HCT116 (cell line): Measurements from ENCODE around the gene RASSF9. TPM values are rescaled to one million over a fixed set of nuclear protein-coding genes. Genes with fewer than 3 reads are reported as not detected.

Experiments
- ATAC-seq: fragments of 200-7000 bp; cut with Tn5 transposase; 2 replicates; pipeline ENCODE4 v1.9.1; 2020; ENCODE audit warnings: mild to moderate bottlenecking, moderate library complexity
- BruUV-seq: library from RNA; stranded (reverse); fragments of 400-500 nt; replicated peaks from 2 replicates; lab custom pipeline; 2021; lab: Mats Ljungman, UMichigan
- CTCF ChIA-PET: fragments of 300-600 bp; sonication (Branson Sonifier 250); formaldehyde crosslinking; loops from one replicate; lab custom pipeline; 2021; ENCODE audit warnings: antibody characterized with exemption; lab: Charles Lee
- POLR2A ChIA-PET: fragments of 300-600, 350-600 bp; sonication (Branson Sonifier 250); formaldehyde crosslinking; loops from one replicate; lab custom pipeline; 2021; ENCODE audit warnings: antibody characterized with exemption; lab: Charles Lee
- RAD21 ChIA-PET, 2 experiments: fragments of 300-600 bp; sonication (Branson Sonifier 250); formaldehyde crosslinking; loops; one replicate each; lab custom pipeline; 2023; ENCODE audit warnings: low total read pairs in 2 of 2; ENCODE audit not compliant: uncharacterized antibody in 2 of 2, unreplicated experiment in 2 of 2, low non-redundant PET in 1 of 2; lab: Charles Lee
- DNase-seq: peaks from one replicate; pipeline ENCODE4 v3.0.0-alpha.2; 2010; ENCODE audit warnings: low read depth, low spot score
- H2AFZ ChIP-seq: fragments of 200-600 bp; shearing (Covaris generic), sonication (generic); 2 replicates; pipeline ENCODE4 v1.6.1; 2017; ENCODE audit warnings: low read depth, mixed run types, mixed read lengths, antibody characterized with exemption, low read length; ENCODE audit not compliant: poor library complexity, severe bottlenecking
- H3K27ac ChIP-seq: 2 replicates; pipeline ENCODE4 v1.5.1; 2012; ENCODE audit warnings: low read depth, low read length
- H3K27me3 ChIP-seq: fragments of 200-600 bp; sonication (generic); 2 replicates; pipeline ENCODE4 v1.6.1; 2016; ENCODE audit warnings: mixed run types, low read length, mixed read lengths; ENCODE audit not compliant: insufficient read depth
- H3K36me3 ChIP-seq, 2 experiments: fragments of 200-500 bp in 1 of 2; fragments of 200-600 bp in 1 of 2; sonication (Bioruptor generic) in 1 of 2; sonication (generic) in 1 of 2; 2 replicates each; pipeline versions ENCODE4 v1.5.1 to v1.6.1; 2014 to 2016; ENCODE audit warnings: low read length in 2 of 2, inconsistent platforms in 1 of 2, mixed read lengths in 1 of 2, mixed run types in 1 of 2; ENCODE audit not compliant: insufficient read depth in 2 of 2, control insufficient read depth in 1 of 2
- H3K4me1 ChIP-seq, 2 experiments: fragments of 200-600 bp in 1 of 2; sonication (generic) in 1 of 2; 2 replicates each; pipeline versions ENCODE4 v1.5.1 to v1.6.1; 2012 to 2017; ENCODE audit warnings: low read length in 2 of 2, inconsistent platforms in 1 of 2, mild to moderate bottlenecking in 1 of 2, mixed read lengths in 1 of 2, mixed run types in 1 of 2, moderate library complexity in 1 of 2; ENCODE audit not compliant: insufficient read depth in 2 of 2, control insufficient read depth in 1 of 2
- H3K4me2 ChIP-seq: fragments of 200-600 bp; sonication (generic); 2 replicates; pipeline ENCODE4 v1.6.1; 2017; ENCODE audit warnings: mixed run types, low read length, mixed read lengths
- H3K4me3 ChIP-seq, 2 experiments: fragments of 200-600 bp in 1 of 2; sonication (generic) in 1 of 2; replicated peaks in 1 of 2; 2 replicates each; pipeline ENCODE4 v1.5.1; 2011 to 2016; ENCODE audit warnings: low read length in 2 of 2, control low read depth in 1 of 2, low read depth in 1 of 2, mild to moderate bottlenecking in 1 of 2, mixed read lengths in 1 of 2, mixed run types in 1 of 2
- H3K79me2 ChIP-seq: fragments of 200-600 bp; sonication (generic); 2 replicates; pipeline ENCODE4 v1.6.1; 2017; ENCODE audit warnings: mild to moderate bottlenecking, mixed run types, low read length, moderate library complexity, mixed read lengths; ENCODE audit not compliant: insufficient read depth
- H3K9ac ChIP-seq: fragments of 200-600 bp; sonication (generic); 2 replicates; pipeline ENCODE4 v1.6.1; 2016; ENCODE audit warnings: low read length, mixed read lengths
- H3K9me2 ChIP-seq: fragments of 200-600 bp; sonication (generic), shearing (Covaris generic); 2 replicates; pipeline ENCODE4 v1.6.1; 2017; ENCODE audit warnings: mixed run types, mild to moderate bottlenecking, moderate library complexity; ENCODE audit not compliant: insufficient read depth
- H3K9me3 ChIP-seq, 2 experiments: fragments of 200-500 bp in 1 of 2; fragments of 200-600 bp in 1 of 2; sonication (Bioruptor generic) in 1 of 2; sonication (generic) in 1 of 2; 2 replicates each; pipeline ENCODE4 v1.6.1; 2014 to 2017; ENCODE audit warnings: low read length in 2 of 2, mixed read lengths in 2 of 2, inconsistent platforms in 1 of 2, low read depth in 1 of 2, mild to moderate bottlenecking in 1 of 2, mixed run types in 1 of 2, moderate library complexity in 1 of 2; ENCODE audit not compliant: control insufficient read depth in 1 of 2, insufficient read depth in 1 of 2
- H4K20me1 ChIP-seq: fragments of 200-600 bp; sonication (generic), shearing (Covaris generic); 2 replicates; pipeline ENCODE4 v1.6.1; 2017; ENCODE audit warnings: mixed run types, mild to moderate bottlenecking, moderate library complexity; ENCODE audit not compliant: insufficient read depth
- CEBPB ChIP-seq: IDR thresholded peaks from 2 replicates; pipeline ENCODE4 v1.6.1; 2012; ENCODE audit warnings: low read depth
- ELF1 ChIP-seq: IDR thresholded peaks from 2 replicates; pipeline ENCODE4 v1.6.1; 2012; ENCODE audit warnings: low read depth, borderline replicate concordance
- EZH2 ChIP-seq: fragments of 200-600 bp; sonication (generic); IDR thresholded peaks from 2 replicates; pipeline ENCODE4 v1.6.1; 2017; ENCODE audit warnings: antibody characterized with exemption, mixed run types
- EZH2phosphoT487 ChIP-seq: fragments of 200-600 bp; IDR thresholded peaks from 2 replicates; pipeline ENCODE4 v1.6.1; 2018; ENCODE audit warnings: antibody characterized with exemption, borderline replicate concordance
- JUND ChIP-seq: IDR thresholded peaks from 2 replicates; pipeline ENCODE4 v1.6.1; 2012
- MAX ChIP-seq: IDR thresholded peaks from 2 replicates; pipeline ENCODE4 v1.6.1; 2012
- POLR2A ChIP-seq: IDR thresholded peaks from 2 replicates; pipeline ENCODE4 v1.7.0; 2011; ENCODE audit warnings: borderline replicate concordance; ENCODE audit not compliant: insufficient read depth, insufficient read length; ENCODE audit errors: extremely low read depth
- POLR2AphosphoS5 ChIP-seq: IDR thresholded peaks from 2 replicates; pipeline ENCODE4 v1.6.1; 2011; ENCODE audit warnings: mild to moderate bottlenecking, low read depth, low read length, moderate library complexity
- RAD21 ChIP-seq: IDR thresholded peaks from 2 replicates; pipeline ENCODE4 v1.6.1; 2012; ENCODE audit warnings: low read depth, mild to moderate bottlenecking
- REST ChIP-seq: IDR thresholded peaks from 2 replicates; pipeline ENCODE4 v1.6.1; 2012; ENCODE audit warnings: low read depth
- SIN3A ChIP-seq: IDR thresholded peaks from 2 replicates; pipeline ENCODE4 v1.6.1; 2012; ENCODE audit warnings: low read depth
- SP1 ChIP-seq: IDR thresholded peaks from 2 replicates; pipeline ENCODE4 v1.6.1; 2012; ENCODE audit warnings: low read depth
- YY1 ChIP-seq: IDR thresholded peaks from 2 replicates; pipeline ENCODE4 v1.6.1; 2011; ENCODE audit warnings: low read length, low read depth, moderate library complexity, mild to moderate bottlenecking; ENCODE audit not compliant: insufficient replicate concordance; ENCODE audit errors: extremely low read depth
- ZBTB33 ChIP-seq: IDR thresholded peaks from 2 replicates; pipeline ENCODE4 v1.6.1; 2011; ENCODE audit warnings: mild to moderate bottlenecking, low read length, moderate library complexity; ENCODE audit not compliant: insufficient replicate concordance; ENCODE audit errors: extremely low read depth
- ZNF274 ChIP-seq: fragments of 200-500 bp; sonication (Bioruptor generic); IDR thresholded peaks from 2 replicates; pipeline ENCODE4 v1.6.1; 2014; ENCODE audit warnings: mild to moderate bottlenecking, low read depth, low read length, inconsistent platforms
- intact Hi-C: fragments of 100-400 bp; cut with micrococcal nuclease; formaldehyde crosslinking; loops from 2 replicates; pipeline ENCODE4 v1.10.0; 2022
- total RNA-seq: library from RNA; stranded (reverse); gene quantifications from one replicate; pipeline ENCODE4 v1.2.1, GENCODE V29; 2021; ENCODE audit not compliant: unreplicated experiment

Gene RASSF9
- total RNA-seq, 1 experiment from 2014 or later: not detected

- TF ChIP-seq REST (no peak), SP1 (no peak), JUND (no peak), SIN3A (no peak)
- TF ChIP-seq, all 23 proteins: peak for 0
These were observed 76.6 kb downstream of the RASSF9 start (continued) for GRCh38 chr12:85759623-85760022.

- no TSS peak for BruUV-seq
- Histone ChIP-seq H3K4me1 (no peaks in the 10 kb centered on the region), H4K20me1 (no peaks in the 10 kb centered on the region), H3K4me3 (no peak overlapping the region), H3K9ac (no peak overlapping the region), H3K36me3 (no peaks in the 10 kb centered on the region), H2AFZ (no peak overlapping the region), H3K79me2 (no peaks in the 10 kb centered on the region), H3K9me3 (no peaks in the 10 kb centered on the region), H3K9me2 (no peaks in the 10 kb centered on the region), H3K4me2 (no peak overlapping the region), H3K27ac (no peak overlapping the region), H3K27me3 (no peaks in the 10 kb centered on the region)
- CTCF ChIA-PET: no interaction called here
- POLR2A ChIA-PET: no interaction called here
- ATAC-seq (no peak), DNase-seq (no peak)
- no peak for TF ChIP-seq RAD21
- TF ChIP-seq POLR2A: no peak
- TF ChIP-seq EZH2: no peak
- no peak for TF ChIP-seq EZH2phosphoT487
- TF ChIP-seq CEBPB: no peak
- TF ChIP-seq YY1: no peak
- TF ChIP-seq SIN3A: no peak
- no peak for TF ChIP-seq SP1
- TF ChIP-seq POLR2AphosphoS5: no peak
- no peak for TF ChIP-seq MAX
- TF ChIP-seq ZBTB33: no peak
- no peak for TF ChIP-seq ZNF274
- no peak for TF ChIP-seq REST
- no peak for TF ChIP-seq ELF1
- RAD21 ChIA-PET: no interaction called here
- intact Hi-C loops: no loop called here
These were observed 77.1 kb downstream of the RASSF9 start for GRCh38 chr12:85759091-85759490.
